Kidney (tissue), 14 donors: ENCODE results near the gene KLRD1. TPM values are rescaled to one million over a fixed set of nuclear protein-coding genes. Genes with fewer than 3 reads are reported as not detected.

Experiments used
- DNase-seq, 5 donors: peaks; one replicate each; pipeline ENCODE4 v3.0.0-alpha.2; 2013 to 2020
- FAIRE-seq: peaks from 2 replicates; lab custom pipeline; 2012; peaks lifted over from hg19 to GRCh38; lab: Jason Lieb, UNC
- H3K27ac ChIP-seq, 2 donors: one replicate each; pipeline ENCODE4 v1.7.0; 2013; ENCODE audit warnings: low read depth in 2 of 2, low read length in 2 of 2, inconsistent platforms in 1 of 2
- H3K27me3 ChIP-seq: one replicate; pipeline ENCODE4 v1.7.1; 2013; ENCODE audit warnings: low read length, inconsistent platforms; ENCODE audit not compliant: control insufficient read depth, insufficient read depth
- H3K36me3 ChIP-seq, 3 donors: one replicate each; pipeline versions ENCODE4 v1.7.0 to v1.7.1; 2013; ENCODE audit warnings: low read length in 3 of 3, control low read depth in 1 of 3, inconsistent platforms in 1 of 3; ENCODE audit not compliant: insufficient read depth in 3 of 3, control insufficient read depth in 2 of 3
- H3K4me1 ChIP-seq, 3 donors: one replicate each; pipeline versions ENCODE4 v1.7.0 to v1.7.1; 2013; ENCODE audit warnings: low read length in 3 of 3, inconsistent platforms in 1 of 3, low read depth in 1 of 3; ENCODE audit not compliant: control insufficient read depth in 2 of 3, insufficient read depth in 2 of 3
- H3K4me3 ChIP-seq, 3 donors: one replicate each; pipeline versions ENCODE4 v1.7.0 to v1.8.1; 2013; ENCODE audit warnings: low read length in 3 of 3, control low read depth in 1 of 3, inconsistent platforms in 1 of 3
- H3K9ac ChIP-seq, 3 donors: one replicate each; pipeline versions ENCODE4 v1.7.0 to v1.7.1; 2013; ENCODE audit warnings: low read length in 3 of 3, control low read depth in 1 of 3, inconsistent platforms in 1 of 3
- H3K9me3 ChIP-seq, 3 donors: one replicate each; pipeline versions ENCODE4 v1.7.0 to v1.7.1; 2013; ENCODE audit warnings: low read length in 3 of 3, control low read depth in 1 of 3, inconsistent platforms in 1 of 3; ENCODE audit not compliant: control insufficient read depth in 2 of 3, insufficient read depth in 1 of 3
- CTCF ChIP-seq: IDR thresholded peaks from 3 replicates; pipeline ENCODE4 v1.5.1; 2012; ENCODE audit warnings: mild to moderate bottlenecking, moderate library complexity, borderline replicate concordance; ENCODE audit not compliant: insufficient read depth; ENCODE audit errors: extremely low read depth
- intact Hi-C: fragments of 100-400 bp; cut with DNase I; formaldehyde crosslinking; loops from one replicate; pipeline ENCODE4 v1.11.1; 2022
- polyA plus RNA-seq: library from polyadenylated mRNA; stranded (reverse); fragments of 350-450 nt; fragmentation: Illumina TruSeq; extraction: RNeasy Lipid Tissue Mini Kit (QIAGEN cat#74804); gene quantifications from one replicate; pipeline ENCODE4 v1.2.3, GENCODE V29; 2014; ENCODE audit warnings: low read depth, low replicate concordance; ENCODE audit not compliant: insufficient read depth
- total RNA-seq: library from RNA; stranded (reverse); fragmentation: NEBNext Ultra II Directional; extraction: Animal tissue kit (Norgen Biotek cat#: 25700); gene quantifications from one replicate; pipeline ENCODE4 v1.2.1, GENCODE V29; 2021
- donor health status: control.
- donor health status: control.
- donor health status: control.
- donor health status: control.
- donor health status: control.
- donor health status: DM: yes; HTN: yes; CAD: no.
- donor health status: Normal renal cell carcinoma (clear cell type).

The KLRD1 gene
- total and polyA plus RNA-seq, 2 donors from 2014 or later: 0.37 to 5.5 TPM

GRCh38 chr12:10354071-10354470 lies 46.4 kb downstream of the KLRD1 start:
- H3K36me3 ChIP-seq: no peaks in the 10 kb centered on the region
- H3K27ac ChIP-seq: no peak overlapping the region
- H3K27me3 ChIP-seq: no peaks in the 10 kb centered on the region
- DNase-seq (no peak), FAIRE-seq (no peak)
- no peak overlapping the region for H3K9ac ChIP-seq
- intact Hi-C loops: no loop called here
- H3K4me1 ChIP-seq: no peaks in the 10 kb centered on the region
- no peak for TF ChIP-seq CTCF
- no peaks in the 10 kb centered on the region for H3K9me3 ChIP-seq
- no peak overlapping the region for H3K4me3 ChIP-seq

GRCh38 chr12:10354502-10354901 lies 46.8 kb downstream of the KLRD1 start:
- FAIRE-seq (no peak), DNase-seq (peak in 1 of 5 donors; percentile 71)

GRCh38 chr12:10358131-10358530 lies 50.5 kb downstream of the KLRD1 start:
- FAIRE-seq (no peak), DNase-seq (no peak)
- H3K4me3 ChIP-seq: no peak overlapping the region
- intact Hi-C loops: no loop called here
- H3K36me3 ChIP-seq: no peaks in the 10 kb centered on the region
- no peaks in the 10 kb centered on the region for H3K9me3 ChIP-seq
- peaks cover 0 to 7% (median 3%) of the 10 kb centered on the region in 3 donors for H3K4me1 ChIP-seq
- H3K27me3 ChIP-seq: no peaks in the 10 kb centered on the region
- H3K27ac ChIP-seq: no peak overlapping the region
- H3K9ac ChIP-seq: no peak overlapping the region
- no peak for TF ChIP-seq CTCF

More at GRCh38 chr12:10354502-10354901, 46.8 kb downstream of the KLRD1 start:
- no peak overlapping the region for H3K9ac ChIP-seq
- TF ChIP-seq CTCF: no peak
- H3K9me3 ChIP-seq: no peaks in the 10 kb centered on the region
- no peak overlapping the region for H3K4me3 ChIP-seq
- intact Hi-C loops: no loop called here
- H3K36me3 ChIP-seq: no peaks in the 10 kb centered on the region
- no peaks in the 10 kb centered on the region for H3K4me1 ChIP-seq
- H3K27me3 ChIP-seq: no peaks in the 10 kb centered on the region
- H3K27ac ChIP-seq: no peak overlapping the region

- no peak overlapping the region for H3K4me3 ChIP-seq
- no peak for DNase-seq
- no peak for TF ChIP-seq CTCF
- no peaks in the 10 kb centered on the region for H3K36me3 ChIP-seq
- H3K27ac ChIP-seq: no peak overlapping the region
- H3K9me3 ChIP-seq: no peaks in the 10 kb centered on the region
- no peaks in the 10 kb centered on the region for H3K27me3 ChIP-seq
- H3K4me1 ChIP-seq: peaks cover 0 to 8% (median 3%) of the 10 kb centered on the region in 3 donors
- H3K9ac ChIP-seq: no peak overlapping the region
- intact Hi-C loops: no loop called here
- no peak for FAIRE-seq
Observed at GRCh38 chr12:10358969-10359368, 51.3 kb downstream of the KLRD1 start.
